IPS-11a (cell line): ENCODE data around the gene REC8.
"Not testable (repeated sequence)": the region's sequence is repeated elsewhere in the genome, so short reads cannot be mapped to it uniquely, and the experiment has no call there.

ENCODE experiments used
- H3K4me3 ChIP-seq: one replicate; pipeline ENCODE4 v1.5.1; 2013; ENCODE audit warnings: low read depth, low read length, control low read depth

The REC8 gene

GRCh38 chr14:24203249-24203886 is 31.5 kb downstream of the REC8 start:
- not testable (repeated sequence) for H3K4me3 ChIP-seq

GRCh38 chr14:24204163-24205146 is 32.6 kb downstream of the REC8 start:
- no peak overlapping the region for H3K4me3 ChIP-seq

GRCh38 chr14:24206260-24207103 is 34.6 kb downstream of the REC8 start:
- H3K4me3 ChIP-seq, result no peak overlapping the region

GRCh38 chr14:24207104-24207551 is 35.2 kb downstream of the REC8 start:
- no peak overlapping the region for H3K4me3 ChIP-seq

GRCh38 chr14:24207625-24208024 is 35.7 kb downstream of the REC8 start:
- no peak overlapping the region for H3K4me3 ChIP-seq

- no peak overlapping the region for H3K4me3 ChIP-seq
Observed at GRCh38 chr14:24211311-24211710, 39.4 kb downstream of the REC8 start.

- H3K4me3 ChIP-seq, result peak within 1 kb of the TSS; percentile 89
Observed at GRCh38 chr14:24212924-24213865, 41.3 kb downstream of the REC8 start, which contains the start of gene CHMP4A. Gene CHMP4A, minus strand, starts transcription at chr14:24213488. Its CDS starts 49 bp downstream, at chr14:24213439.

- peak overlapping the region; percentile 89 for H3K4me3 ChIP-seq
Observed at GRCh38 chr14:24213866-24214662, 42.2 kb downstream of the REC8 start.

GRCh38 chr14:24215495-24216344 is 43.8 kb downstream of the REC8 start, which contains the start of gene MDP1:
Gene MDP1, minus strand, starts transcription at chr14:24216066. Its CDS starts 111 bp downstream, at chr14:24215955.
- peak within 1 kb of the TSS; percentile 76 for H3K4me3 ChIP-seq

- no peak overlapping the region for H3K4me3 ChIP-seq
Observed at GRCh38 chr14:24216345-24216699, 44.4 kb downstream of the REC8 start.

- not testable (repeated sequence) for H3K4me3 ChIP-seq
Observed at GRCh38 chr14:24216876-24217275, 45.0 kb downstream of the REC8 start.

- H3K4me3 ChIP-seq, result no peak overlapping the region
Observed at GRCh38 chr14:24219080-24219479, 47.2 kb downstream of the REC8 start.

GRCh38 chr14:24219521-24219920 is 47.6 kb downstream of the REC8 start:
- H3K4me3 ChIP-seq, result no peak overlapping the region

- H3K4me3 ChIP-seq, result not testable (repeated sequence)
Observed at GRCh38 chr14:24222987-24223386, 51.1 kb downstream of the REC8 start.

- H3K4me3 ChIP-seq, result no peak overlapping the region
Observed at GRCh38 chr14:24224618-24225071, 52.8 kb downstream of the REC8 start.

GRCh38 chr14:24226473-24226872 is 54.6 kb downstream of the REC8 start:
- no peak overlapping the region for H3K4me3 ChIP-seq

- H3K4me3 ChIP-seq, result no peak overlapping the region
Observed at GRCh38 chr14:24228902-24229301, 57.0 kb downstream of the REC8 start.
